22Rv1 (cell line): ENCODE results near the gene SNAPIN.

Experiments
- H3K27ac ChIP-seq: fragments of 450-650 bp; 2 replicates; pipeline ENCODE4 v1.5.1; 2017
- ZFX ChIP-seq: fragments of 450-650 bp; IDR thresholded peaks from 2 replicates; pipeline ENCODE4 v1.6.1; 2017; ENCODE audit warnings: antibody characterized with exemption, borderline replicate concordance
- TF ChIP-seq, protein P1 (sequence below): fragments of 450-650 bp; IDR thresholded peaks from 2 replicates; pipeline ENCODE4 v1.5.1; 2017; ENCODE audit warnings: mild to moderate bottlenecking

SNAPIN gene, protein sequence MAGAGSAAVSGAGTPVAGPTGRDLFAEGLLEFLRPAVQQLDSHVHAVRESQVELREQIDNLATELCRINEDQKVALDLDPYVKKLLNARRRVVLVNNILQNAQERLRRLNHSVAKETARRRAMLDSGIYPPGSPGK

DNA sequence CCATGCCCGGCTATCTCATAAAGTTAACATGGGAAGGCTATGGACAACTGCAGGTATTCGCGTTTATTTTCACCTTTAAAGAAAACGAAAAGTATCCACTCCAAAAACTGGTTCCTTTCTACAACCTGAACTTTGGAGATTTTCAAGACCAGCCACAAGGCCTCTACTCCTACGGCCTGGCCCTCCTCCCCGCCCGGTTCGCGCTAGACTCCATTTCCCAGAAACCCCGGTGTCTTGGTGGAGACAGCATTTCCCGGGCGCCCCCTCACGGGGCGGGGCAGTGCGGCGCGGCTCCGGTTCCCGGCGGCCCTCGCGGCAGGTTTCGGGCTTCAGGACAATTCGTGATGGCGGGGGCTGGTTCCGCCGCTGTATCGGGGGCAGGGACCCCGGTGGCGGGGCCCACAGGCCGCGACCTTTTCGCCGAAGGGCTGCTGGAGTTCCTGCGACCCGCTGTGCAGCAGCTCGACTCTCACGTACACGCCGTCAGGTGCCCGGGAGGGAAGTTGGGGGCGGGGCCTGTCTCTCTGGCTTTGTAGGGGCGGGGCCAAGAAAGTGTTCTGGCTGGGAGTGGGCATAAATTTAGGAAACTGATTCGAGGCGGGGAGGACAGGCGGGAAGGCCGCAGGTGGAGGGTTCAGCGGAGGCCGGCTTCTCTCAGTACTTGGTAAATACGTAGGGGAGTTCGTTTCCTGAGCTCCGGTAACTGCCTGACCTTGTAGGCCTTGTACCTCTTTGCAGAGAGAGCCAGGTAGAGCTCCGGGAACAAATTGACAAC, at the start of gene SNAPIN:
Gene SNAPIN (plus strand): TSS at position 304 of the 775 bp plus-strand sequence. CDS start 41 bp downstream, at position 345.
- peak within 1 kb of the TSS; percentile 89 for H3K27ac ChIP-seq
- TF ChIP-seq, protein P1, sequence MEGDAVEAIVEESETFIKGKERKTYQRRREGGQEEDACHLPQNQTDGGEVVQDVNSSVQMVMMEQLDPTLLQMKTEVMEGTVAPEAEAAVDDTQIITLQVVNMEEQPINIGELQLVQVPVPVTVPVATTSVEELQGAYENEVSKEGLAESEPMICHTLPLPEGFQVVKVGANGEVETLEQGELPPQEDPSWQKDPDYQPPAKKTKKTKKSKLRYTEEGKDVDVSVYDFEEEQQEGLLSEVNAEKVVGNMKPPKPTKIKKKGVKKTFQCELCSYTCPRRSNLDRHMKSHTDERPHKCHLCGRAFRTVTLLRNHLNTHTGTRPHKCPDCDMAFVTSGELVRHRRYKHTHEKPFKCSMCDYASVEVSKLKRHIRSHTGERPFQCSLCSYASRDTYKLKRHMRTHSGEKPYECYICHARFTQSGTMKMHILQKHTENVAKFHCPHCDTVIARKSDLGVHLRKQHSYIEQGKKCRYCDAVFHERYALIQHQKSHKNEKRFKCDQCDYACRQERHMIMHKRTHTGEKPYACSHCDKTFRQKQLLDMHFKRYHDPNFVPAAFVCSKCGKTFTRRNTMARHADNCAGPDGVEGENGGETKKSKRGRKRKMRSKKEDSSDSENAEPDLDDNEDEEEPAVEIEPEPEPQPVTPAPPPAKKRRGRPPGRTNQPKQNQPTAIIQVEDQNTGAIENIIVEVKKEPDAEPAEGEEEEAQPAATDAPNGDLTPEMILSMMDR: peak; percentile 19; the same call in 1 of the 2 replicates
- TF ChIP-seq ZFX: no peak

DNA sequence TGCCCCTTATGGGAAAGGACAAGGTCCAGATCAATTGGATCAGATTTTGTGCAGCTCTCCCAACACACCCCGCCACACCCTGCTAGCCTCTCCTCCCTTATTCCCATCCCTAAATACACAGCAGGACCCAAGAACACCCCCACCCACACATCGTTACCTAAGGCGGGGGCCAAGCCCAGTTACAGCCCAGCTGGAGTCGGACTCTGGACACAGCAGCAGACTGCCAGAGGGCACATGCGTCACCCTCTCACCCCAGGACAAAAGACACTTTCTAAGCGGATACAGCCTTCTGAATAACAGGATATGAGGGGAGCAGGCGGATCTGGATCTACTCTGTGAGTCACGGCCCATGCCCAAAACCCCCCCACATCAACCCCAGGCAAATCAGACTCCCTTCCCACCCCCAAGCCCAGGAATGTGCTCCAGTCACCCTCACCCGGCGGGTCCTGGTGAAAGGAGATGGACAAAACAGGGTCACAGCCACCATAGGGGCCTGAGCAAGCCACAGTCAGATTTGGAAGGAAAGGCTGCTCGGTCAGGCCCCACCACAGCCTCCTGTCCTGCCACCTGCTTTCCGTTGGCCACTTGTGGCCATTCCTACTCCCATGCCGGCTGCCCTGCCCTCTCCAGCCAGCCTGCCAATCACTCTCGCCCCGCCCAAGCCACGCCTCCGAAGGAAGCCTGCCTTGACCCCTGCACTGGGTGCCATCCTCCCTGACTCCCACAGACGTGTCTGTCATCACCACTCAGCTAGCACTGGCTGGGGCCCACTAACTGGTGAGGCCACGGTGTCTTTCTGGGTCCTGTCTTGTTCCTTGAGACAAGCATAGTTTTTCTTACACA, 49.5 kb upstream of the SNAPIN start:
- H3K27ac ChIP-seq: no peak overlapping the region

DNA sequence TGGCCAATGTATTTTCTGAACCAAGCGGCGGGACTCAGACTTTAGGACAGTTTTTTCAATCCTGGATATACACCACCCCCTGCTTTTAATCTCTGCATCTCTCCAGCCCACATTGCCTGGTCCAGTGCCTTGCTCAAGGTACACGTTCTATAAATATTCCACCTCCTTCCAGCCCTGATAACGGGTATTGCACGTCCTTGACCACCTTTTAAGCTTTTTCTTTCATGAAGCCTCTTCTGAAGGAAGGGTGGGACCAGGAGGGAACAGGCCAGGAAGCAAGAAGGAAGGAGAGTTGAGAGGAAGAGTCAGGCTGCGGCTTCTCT, 49.0 kb upstream of the SNAPIN start:
- no peak overlapping the region for H3K27ac ChIP-seq

More for the DNA sequence above, 49.5 kb upstream of the SNAPIN start:
- TF ChIP-seq, protein P1: no peak
- TF ChIP-seq ZFX: no peak

DNA sequence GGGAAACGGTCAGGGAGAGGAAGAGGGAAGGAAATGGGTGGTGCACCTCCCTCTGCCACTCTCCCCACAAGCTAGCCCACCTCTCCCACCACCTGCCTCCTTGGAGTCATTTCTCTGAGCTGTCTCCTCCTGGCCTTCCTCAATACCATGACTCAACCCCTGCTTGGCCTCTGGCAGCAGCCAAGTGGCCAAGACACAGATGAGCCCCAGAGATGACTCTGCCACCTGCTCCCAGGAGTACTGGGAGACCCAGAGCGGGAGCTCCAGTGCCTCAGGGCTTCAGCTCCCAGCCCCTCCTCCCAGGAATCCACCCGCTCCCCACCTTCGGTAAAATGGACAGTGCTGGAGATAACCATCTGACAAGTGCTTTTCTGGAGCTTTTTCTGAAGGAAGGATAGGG, 48.2 kb upstream of the SNAPIN start:
- TF ChIP-seq ZFX: no peak
- H3K27ac ChIP-seq: no peak overlapping the region

More for the DNA sequence above, 49.0 kb upstream of the SNAPIN start:
- TF ChIP-seq, protein P1: no peak
- no peak for TF ChIP-seq ZFX

DNA sequence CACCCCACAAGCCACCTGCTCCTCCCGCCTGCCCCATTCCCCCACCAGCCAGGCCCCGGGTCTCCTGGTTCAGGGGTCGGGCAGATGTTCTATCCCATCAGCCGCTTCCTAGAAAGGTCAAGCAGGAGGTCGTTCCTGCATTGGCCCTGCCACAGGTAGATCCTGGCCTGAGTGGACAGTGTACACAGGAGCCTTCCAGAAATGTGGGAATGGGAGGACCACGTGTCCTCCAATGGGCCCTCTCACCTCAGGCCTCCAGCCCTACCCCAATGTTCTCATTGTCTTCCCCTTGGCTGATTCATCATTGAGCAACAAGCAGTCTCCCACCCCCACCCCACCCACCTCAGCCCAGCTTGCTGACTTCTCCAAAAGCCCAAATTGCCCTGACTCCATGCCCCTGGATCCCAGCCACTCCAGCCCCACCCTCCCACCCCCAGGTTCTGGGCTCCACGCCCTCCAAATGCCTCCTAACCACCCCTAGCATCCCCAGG, 47.6 kb upstream of the SNAPIN start:
- TF ChIP-seq ZFX: no peak
- TF ChIP-seq, protein P1: no peak
- H3K27ac ChIP-seq: no peak overlapping the region

DNA sequence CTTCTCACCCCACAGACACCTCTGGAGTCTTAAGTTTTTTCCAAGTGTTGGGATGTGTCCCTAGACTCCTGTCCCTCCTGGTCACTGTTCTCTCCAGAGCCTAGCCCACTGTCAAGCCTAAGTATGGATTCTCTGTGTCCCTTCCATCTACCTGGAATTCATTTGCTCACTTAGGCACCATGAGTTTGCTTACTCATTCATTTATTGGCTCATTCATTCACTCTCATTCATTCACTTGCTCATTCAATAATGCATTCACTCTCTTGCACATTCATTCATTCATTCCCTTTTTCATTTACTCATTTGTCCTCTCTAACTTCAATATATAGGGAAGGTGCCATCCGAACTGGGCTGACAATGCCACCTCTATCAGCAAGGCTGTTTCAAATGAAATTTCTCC, 47.1 kb upstream of the SNAPIN start:
- TF ChIP-seq, protein P1: no peak
- TF ChIP-seq ZFX: no peak

DNA sequence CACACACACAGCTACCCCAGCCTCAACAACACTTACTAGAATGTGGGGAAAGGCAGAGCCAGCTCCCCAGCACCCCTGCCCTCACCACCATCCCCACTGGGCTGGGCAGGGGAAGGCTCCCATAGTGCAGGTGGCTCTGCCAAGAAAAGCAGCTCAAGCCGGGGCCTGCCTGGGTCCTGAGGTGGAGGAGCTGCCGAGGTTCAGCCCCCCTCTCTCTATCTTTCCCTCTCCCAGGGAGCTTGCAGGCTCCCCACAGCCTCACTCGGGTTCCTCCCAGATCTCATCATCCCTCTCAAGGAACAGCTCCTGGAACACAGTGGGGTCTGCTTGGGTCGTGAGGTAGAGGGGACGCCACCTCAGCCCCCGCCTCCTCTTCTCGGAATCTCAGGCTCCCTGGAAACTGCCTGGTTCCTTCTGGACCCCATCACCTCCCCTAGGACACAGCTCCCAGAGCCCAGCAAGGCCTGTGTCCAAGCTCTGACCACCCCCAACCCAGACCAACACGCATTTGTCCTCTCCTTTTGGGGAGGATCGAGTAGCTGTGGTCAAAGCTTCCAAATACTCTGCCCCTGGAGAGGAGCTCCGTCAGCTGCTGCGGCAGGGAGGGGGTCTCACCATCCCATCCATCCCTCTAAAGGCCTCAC, 46.3 kb upstream of the SNAPIN start:
- TF ChIP-seq ZFX: no peak
- TF ChIP-seq, protein P1: no peak
- no peak overlapping the region for H3K27ac ChIP-seq

More for the DNA sequence above, 47.1 kb upstream of the SNAPIN start:
- H3K27ac ChIP-seq: no peak overlapping the region
